ENCODE results near the gene SLC15A3.
"Not testable (repeated sequence)": the region's sequence is repeated elsewhere in the genome, so short reads cannot be mapped to it uniquely, and the experiment has no call there.

Gene SLC15A3

DNA sequence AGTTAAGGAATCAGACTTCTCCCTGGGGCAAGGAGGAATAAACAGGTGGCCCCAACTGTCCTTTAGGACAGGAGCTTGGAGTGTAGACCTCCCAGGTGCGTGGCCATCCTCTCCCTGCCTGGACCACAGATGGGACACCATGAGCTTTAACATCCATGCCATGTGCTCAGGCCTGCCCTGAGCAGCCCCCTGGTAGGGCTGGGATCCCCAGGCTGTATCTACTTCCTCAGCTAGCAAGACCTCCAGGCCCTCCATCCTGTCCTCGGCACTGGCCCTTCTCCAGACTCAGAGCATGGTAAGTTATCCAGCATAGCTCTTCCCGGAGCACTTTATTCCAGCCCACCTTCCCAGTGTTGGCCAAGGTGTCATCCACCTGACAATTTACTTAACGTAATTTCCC lies 25.2 kb upstream of the SLC15A3 start:
- TF ChIP-seq, protein P1, sequence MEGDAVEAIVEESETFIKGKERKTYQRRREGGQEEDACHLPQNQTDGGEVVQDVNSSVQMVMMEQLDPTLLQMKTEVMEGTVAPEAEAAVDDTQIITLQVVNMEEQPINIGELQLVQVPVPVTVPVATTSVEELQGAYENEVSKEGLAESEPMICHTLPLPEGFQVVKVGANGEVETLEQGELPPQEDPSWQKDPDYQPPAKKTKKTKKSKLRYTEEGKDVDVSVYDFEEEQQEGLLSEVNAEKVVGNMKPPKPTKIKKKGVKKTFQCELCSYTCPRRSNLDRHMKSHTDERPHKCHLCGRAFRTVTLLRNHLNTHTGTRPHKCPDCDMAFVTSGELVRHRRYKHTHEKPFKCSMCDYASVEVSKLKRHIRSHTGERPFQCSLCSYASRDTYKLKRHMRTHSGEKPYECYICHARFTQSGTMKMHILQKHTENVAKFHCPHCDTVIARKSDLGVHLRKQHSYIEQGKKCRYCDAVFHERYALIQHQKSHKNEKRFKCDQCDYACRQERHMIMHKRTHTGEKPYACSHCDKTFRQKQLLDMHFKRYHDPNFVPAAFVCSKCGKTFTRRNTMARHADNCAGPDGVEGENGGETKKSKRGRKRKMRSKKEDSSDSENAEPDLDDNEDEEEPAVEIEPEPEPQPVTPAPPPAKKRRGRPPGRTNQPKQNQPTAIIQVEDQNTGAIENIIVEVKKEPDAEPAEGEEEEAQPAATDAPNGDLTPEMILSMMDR (conservative IDR thresholded peaks at IDR 0.05; ENCODE audit: low read depth, low read length), result no peak
- no peak overlapping the region for H3K4me3 ChIP-seq (ENCODE audit: low read length)

DNA sequence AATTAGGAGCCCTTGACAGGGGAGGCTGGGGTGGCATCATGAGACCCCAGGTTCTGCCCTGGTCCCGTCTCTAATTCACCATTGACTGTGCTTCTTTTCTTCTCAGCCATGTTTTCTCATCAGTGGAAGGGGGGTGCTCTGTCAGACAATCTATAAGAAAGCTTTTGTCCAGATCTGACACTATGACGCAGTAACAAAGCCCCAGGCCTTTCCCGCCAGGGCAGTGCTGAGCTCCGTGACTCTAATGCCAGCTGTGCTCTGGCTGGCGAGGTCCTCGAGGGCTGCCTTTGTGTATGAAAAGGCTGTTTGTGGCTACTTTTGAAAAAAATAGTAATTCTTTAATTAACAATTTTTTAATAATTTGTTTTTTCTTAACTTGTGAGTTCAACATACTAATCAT lies 22.8 kb upstream of the SLC15A3 start:
- H3K4me3 ChIP-seq (ENCODE audit: low read length), result no peak overlapping the region
- TF ChIP-seq, protein P1 (conservative IDR thresholded peaks at IDR 0.05; ENCODE audit: low read depth, low read length), result no peak
- no peak for DNase-seq (ENCODE audit: low read depth)

More for the DNA sequence above, 25.2 kb upstream of the SLC15A3 start:
- no peak for DNase-seq (ENCODE audit: low read depth)

DNA sequence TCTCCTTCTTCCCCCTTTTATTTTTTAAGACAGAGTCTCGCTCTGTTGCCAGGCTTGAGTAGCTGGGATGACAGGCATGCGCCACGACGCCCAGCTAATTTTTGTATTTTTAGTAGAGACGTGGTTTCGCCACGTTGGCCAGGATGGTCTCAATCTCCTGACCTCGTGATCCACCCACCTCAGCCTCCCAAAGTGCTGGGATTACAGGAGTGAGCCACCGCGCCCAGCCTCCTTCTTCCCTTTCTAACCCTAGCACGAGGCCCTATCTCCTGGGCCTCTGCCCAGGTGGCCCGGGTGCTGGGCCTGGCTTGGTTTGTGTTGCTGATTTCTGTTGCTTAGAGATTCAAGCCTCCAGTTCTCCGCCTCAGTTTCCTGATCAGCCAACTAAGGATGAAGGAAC lies 22.3 kb upstream of the SLC15A3 start:
- H3K4me3 ChIP-seq (ENCODE audit: low read length); DNase-seq (ENCODE audit: low read depth): not testable (repeated sequence)

- H3K4me3 ChIP-seq (ENCODE audit: low read length), result no peak overlapping the region
- no peak for DNase-seq (ENCODE audit: low read depth)
- TF ChIP-seq, protein P1 (conservative IDR thresholded peaks at IDR 0.05; ENCODE audit: low read depth, low read length), result no peak
Observed at GRCh38 chr11:60973699-60974098, 21.7 kb upstream of the SLC15A3 start.

- no peak for DNase-seq (ENCODE audit: low read depth)
- TF ChIP-seq, protein P1 (conservative IDR thresholded peaks at IDR 0.05; ENCODE audit: low read depth, low read length), result no peak
- no peak overlapping the region for H3K4me3 ChIP-seq (ENCODE audit: low read length)
Observed at GRCh38 chr11:60972182-60973030, 20.4 kb upstream of the SLC15A3 start.

DNA sequence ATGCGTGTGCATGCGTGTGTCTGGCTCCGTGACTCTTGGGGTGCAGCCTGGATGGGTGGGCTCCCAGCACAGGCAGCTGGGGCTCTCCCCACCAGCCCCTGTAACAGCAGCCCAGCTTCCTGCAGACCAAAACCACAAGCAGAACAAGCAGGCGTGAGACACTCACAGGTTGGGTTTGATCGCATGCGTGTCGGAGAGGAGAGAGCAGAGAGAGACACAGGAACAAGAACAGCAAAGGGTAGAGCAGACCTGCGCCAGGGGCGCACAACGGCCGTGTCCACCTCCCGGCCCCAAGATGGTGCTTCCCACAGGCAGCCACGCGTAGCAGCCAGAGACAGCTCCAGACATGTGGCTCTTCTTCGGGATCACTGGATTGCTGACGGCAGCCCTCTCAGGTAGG lies 19.5 kb upstream of the SLC15A3 start, which contains the start of gene CD6:
Gene CD6 (plus strand): TSS at position 161 of the 400 bp plus-strand sequence. CDS start 186 bp downstream, at position 347.
- no peak within 1 kb of the TSS for H3K4me3 ChIP-seq (ENCODE audit: low read length)
- TF ChIP-seq, protein P1 (conservative IDR thresholded peaks at IDR 0.05; ENCODE audit: low read depth, low read length), result no peak
- no peak for DNase-seq (ENCODE audit: low read depth)

DNA sequence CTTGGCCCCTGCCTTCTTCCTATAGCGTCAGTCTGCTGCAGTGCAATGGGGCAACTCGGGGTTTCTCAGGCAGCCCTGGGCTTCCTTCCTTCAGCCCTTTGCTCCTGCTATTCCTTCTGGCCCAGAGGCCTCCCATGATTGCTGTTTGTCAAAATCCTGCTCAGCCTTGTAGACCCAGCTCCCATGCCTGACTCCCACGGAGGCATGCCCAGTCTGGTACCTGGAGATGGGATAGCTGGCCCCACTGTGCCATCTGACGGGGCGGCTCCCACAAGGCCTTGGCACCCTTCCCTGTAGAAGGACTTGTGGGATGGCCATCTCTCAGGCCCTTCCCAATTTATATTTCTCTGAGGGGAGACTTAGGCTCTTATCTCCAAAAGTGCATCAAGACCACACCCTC lies 18.9 kb upstream of the SLC15A3 start:
- DNase-seq (ENCODE audit: low read depth), result no peak
- no peak overlapping the region for H3K4me3 ChIP-seq (ENCODE audit: low read length)
- TF ChIP-seq, protein P1 (conservative IDR thresholded peaks at IDR 0.05; ENCODE audit: low read depth, low read length), result no peak

Data from retinal pigment epithelial cell (primary cell).